Measurements from ENCODE around the gene PAK6.

The PAK6 gene

GRCh38 chr15:40238532-40239403 is at the start of gene PAK6:
Gene PAK6, plus strand, starts transcription at chr15:40239063. Its CDS starts 25,723 bp downstream, at chr15:40264786.
- DNase-seq = peak; percentile 16

DNA sequence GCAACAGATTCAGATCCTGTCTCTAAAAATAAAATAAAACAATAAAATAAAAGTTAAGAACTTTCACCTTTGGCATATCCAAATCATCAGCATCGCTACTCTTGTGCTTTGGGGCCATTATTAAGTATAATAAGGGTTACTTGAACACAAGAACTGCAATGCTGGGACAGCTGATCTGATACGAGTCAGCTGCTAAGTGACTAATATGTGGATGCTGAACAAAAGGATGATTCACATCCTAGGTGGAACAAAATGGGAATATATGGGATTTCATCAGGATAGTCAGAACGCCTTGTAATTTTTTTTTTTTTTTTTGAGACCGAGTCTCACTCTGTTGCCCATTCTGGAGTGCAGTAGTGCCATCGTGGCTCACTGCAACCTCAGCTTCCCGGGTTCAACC is 48.3 kb upstream of the PAK6 start:
- DNase-seq = no peak

DNA sequence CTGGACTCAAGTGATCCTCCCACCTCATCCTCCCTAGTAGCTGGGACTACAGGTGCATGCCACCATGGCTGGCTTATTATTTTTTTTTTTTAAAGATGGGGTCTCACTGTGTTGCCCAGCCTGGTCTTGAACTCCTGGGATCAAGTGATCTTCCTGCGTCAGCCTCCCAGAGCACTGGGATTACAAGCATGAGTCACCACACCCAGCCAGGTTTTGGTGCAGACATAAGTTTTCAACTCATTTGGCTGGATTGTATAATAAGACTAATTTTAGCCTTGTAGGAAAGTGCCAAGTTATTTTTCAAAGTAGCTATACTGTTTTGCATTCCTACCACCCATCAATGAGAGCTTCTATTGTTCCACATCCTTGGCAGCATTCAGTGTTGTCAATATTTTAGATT is 45.9 kb upstream of the PAK6 start:
- DNase-seq = no peak

- peak; percentile 28 for DNase-seq
These were observed 41.4 kb upstream of the PAK6 start for GRCh38 chr15:40197434-40197833.

GRCh38 chr15:40198355-40199085 is 40.3 kb upstream of the PAK6 start:
- no peak for DNase-seq

GRCh38 chr15:40204100-40204499 is 34.8 kb upstream of the PAK6 start:
- no peak for DNase-seq

- peak; percentile 83 for DNase-seq
These were observed 21.6 kb upstream of the PAK6 start for GRCh38 chr15:40217166-40217824.

- no peak for DNase-seq
These were observed 19.1 kb upstream of the PAK6 start for GRCh38 chr15:40219801-40220200.

DNA sequence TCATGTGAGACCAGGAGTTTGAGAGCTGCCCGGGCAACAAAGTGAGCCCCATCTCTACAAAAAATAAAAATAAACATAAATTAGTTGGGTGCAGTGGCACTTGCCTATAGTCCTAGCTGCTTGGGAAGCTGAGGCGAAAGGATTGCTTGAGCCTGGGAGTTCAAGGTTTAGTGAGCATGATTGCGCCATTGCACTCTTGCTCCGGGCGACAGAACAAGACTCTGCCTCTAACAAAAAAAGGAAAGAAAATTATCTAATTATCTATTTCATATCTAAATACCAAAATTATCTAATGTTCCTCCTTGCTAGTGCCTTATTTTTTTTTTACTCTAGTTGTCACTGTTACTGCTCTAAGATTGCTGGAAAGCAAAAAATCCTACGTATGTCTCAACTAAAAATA is 16.7 kb upstream of the PAK6 start:
- no peak for DNase-seq

GRCh38 chr15:40226736-40227135 is 12.1 kb upstream of the PAK6 start:
- no peak for DNase-seq

GRCh38 chr15:40229316-40229715 is 9.5 kb upstream of the PAK6 start:
- DNase-seq = no peak

GRCh38 chr15:40229956-40230355 is 8.9 kb upstream of the PAK6 start:
- no peak for DNase-seq

DNA sequence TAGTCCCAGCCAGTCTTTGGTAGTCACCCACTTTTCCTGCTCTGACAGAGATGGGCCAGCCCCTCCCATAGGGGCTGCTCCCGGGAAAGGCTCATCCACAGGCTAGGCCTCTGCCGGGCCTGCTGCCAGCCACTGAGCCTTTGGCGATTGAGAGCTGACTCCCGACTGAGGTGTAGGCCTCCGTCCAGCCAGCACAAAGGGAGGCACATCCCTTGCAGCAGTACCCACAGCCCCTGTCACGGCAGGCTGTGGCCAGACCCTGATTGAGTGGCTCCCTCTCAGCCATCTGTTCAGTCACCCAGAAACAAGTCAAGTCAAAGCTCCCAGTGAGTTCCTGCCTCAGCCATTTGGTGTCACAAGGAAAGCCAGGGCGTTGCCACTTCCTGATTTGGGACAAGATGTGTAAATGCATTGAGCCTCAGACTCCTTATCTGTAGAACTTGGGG is 6.2 kb upstream of the PAK6 start:
- no peak for DNase-seq

DNA sequence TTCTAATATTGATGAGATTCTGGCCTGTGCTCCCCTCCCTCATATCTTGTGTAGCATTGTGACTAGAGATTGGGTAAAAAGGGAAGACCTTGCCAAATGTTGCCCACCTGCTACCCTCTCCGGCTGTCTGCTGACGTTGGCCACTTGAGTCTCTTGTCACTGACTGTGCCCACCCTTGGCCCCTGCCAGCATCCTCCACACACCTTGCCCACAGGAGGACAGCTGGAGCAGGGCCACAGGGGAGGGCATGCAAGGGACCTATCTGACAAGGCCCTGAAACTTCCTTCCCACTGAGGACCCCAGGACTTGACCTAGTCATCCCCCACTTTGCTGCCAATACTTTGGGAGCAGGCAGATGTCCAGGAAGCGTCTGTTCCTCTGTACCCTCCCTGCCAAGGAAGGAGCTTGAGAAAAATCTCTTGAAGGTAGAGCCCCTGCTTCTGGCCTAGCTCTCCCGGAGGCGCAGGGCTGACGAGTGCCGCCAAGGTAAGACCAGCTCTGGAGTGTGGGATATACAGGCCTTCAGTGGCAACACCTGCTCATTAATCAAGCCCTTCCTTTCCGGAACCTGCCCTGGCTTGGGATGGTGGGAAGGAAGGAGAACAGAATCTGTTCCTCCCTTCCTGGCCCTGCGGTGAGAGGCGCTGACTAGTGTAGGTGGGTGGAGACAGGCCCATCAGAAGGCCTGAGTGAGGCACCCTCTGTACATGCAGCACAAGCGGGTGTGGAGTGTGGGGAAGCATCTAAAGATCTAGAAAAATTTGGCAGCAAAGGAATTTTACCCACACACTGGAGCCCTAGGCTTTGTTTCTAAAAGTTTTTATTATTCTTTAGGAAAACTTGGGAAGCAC is 4.9 kb upstream of the PAK6 start:
- no peak for DNase-seq

GRCh38 chr15:40234783-40235182 is 4.1 kb upstream of the PAK6 start:
- DNase-seq = no peak

DNA sequence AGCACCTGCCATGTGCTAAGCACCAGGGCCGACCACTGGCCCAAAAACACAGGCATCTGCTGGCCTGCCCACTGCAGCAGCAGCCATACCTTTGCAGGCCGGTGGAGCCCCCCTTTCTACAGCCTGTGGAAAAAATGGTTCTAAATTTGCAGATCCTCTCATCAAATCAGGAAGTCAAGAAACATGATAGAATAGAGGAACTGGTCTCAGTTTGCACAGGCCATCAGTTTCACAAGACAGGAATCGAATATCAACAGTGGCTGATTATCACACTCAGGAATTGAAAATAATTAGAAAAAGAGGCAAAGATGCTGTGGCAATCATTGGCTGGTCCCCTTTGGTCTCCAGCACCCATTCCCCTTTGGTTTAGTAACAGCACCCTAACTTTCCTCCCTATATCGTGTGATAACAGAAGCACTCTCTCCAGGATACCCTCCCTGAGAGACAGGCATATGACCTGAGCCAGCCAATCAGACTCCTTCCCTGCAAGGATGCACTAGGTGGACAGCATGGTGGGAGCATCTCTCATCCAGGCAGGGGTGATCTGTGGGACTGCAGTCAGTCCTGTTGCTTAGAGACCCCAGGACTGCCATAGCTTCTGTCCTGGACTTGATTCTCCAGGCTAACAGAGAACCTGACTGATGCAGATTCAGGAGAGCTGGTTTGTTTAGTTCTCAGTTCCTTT is 3.5 kb upstream of the PAK6 start:
- no peak for DNase-seq

- no peak for DNase-seq
These were observed 485 bp downstream of the PAK6 start for GRCh38 chr15:40239404-40239692.

DNA sequence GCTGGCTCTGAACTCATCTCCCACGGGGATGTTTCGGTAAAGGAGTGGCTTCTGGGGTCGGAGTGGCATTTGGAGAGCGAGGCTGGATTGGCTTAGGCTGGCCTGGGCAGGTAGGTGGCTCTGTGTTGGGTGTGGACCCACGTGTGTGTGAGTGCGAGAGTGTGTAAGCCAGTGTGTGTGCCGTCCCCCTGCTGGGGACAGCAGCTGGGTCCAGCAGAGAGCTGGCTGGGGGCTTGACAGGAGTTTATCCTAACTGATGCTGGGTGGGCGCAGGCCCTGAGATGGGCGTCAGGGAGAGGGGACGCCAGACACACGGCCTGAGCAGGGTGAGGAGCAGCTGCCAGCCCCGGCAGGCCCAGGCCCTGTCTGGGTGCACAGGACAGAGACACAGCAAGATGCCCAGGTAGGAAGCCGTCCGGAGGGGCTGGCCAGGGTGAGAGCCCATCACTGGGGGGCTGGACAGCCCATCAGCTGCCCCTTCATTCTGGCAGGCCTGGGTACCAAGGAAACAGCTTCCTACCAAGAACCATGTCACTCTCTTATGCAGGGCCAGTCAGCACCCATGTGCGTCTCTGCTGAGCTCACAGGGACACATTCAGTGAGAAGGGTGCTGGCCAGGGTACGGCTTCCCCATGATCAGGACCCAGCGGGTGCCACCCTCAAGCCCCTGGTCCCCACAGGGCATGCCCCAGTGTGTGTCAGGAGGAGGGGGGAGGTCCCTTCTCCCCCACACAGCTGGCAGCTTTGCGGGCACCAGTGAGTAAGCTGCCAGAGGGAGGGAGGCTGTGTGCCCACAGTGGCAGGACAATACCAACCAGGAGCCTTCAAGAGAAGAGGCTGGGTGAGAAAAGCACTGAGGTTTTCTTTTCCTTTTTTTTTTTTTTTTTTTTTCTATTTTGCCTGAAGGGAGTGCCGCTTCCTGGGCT is 1.1 kb downstream of the PAK6 start:
- no peak for DNase-seq

GRCh38 chr15:40240619-40241221 is 1.9 kb downstream of the PAK6 start:
- DNase-seq = no peak
